Mesendoderm (in vitro differentiated cells): ENCODE results near the gene MAP9.
A peak's percentile ranks its signal among the peaks of the same experiment; 100 is the strongest.

Source experiments
- DNase-seq: peaks from one replicate; pipeline ENCODE4 v3.0.0; 2013
- H2AK5ac ChIP-seq: 2 replicates; pipeline ENCODE4 v1.6.1; 2013; ENCODE audit warnings: low read length, inconsistent platforms
- H2BK120ac ChIP-seq: 2 replicates; pipeline ENCODE4 v1.6.1; 2013; ENCODE audit warnings: low read depth, mild to moderate bottlenecking, low read length, moderate library complexity, mixed read lengths
- H2BK15ac ChIP-seq: replicated peaks from 2 replicates; pipeline ENCODE4 v1.6.1; 2013; ENCODE audit warnings: low read depth, mild to moderate bottlenecking, moderate library complexity
- H2BK5ac ChIP-seq: 2 replicates; pipeline ENCODE4 v1.6.1; 2013; ENCODE audit warnings: low read length, inconsistent platforms
- H3K18ac ChIP-seq: 2 replicates; pipeline ENCODE4 v1.6.1; 2013; ENCODE audit warnings: mild to moderate bottlenecking, low read length, mixed read lengths
- H3K23ac ChIP-seq: one replicate; pipeline ENCODE4 v1.6.1; 2013; ENCODE audit warnings: low read length
- H3K27ac ChIP-seq: 2 replicates; pipeline ENCODE4 v1.5.1; 2013; ENCODE audit warnings: low read depth, mild to moderate bottlenecking, inconsistent platforms, low read length, moderate library complexity
- H3K27me3 ChIP-seq: 2 replicates; pipeline ENCODE4 v1.6.1; 2013; ENCODE audit warnings: low read length, control low read depth, mild to moderate bottlenecking, inconsistent platforms; ENCODE audit not compliant: insufficient read depth, poor library complexity
- H3K36me3 ChIP-seq: 2 replicates; pipeline ENCODE4 v1.6.1; 2013; ENCODE audit warnings: low read length, inconsistent platforms; ENCODE audit not compliant: control insufficient read depth, insufficient read depth
- H3K4ac ChIP-seq: one replicate; pipeline ENCODE4 v1.6.1; 2013; ENCODE audit warnings: low read depth, mild to moderate bottlenecking, low read length, moderate library complexity
- H3K4me1 ChIP-seq: 2 replicates; pipeline ENCODE4 v1.6.1; 2013; ENCODE audit warnings: low read depth, low read length, inconsistent platforms; ENCODE audit not compliant: control insufficient read depth
- H3K4me2 ChIP-seq: 2 replicates; pipeline ENCODE4 v1.6.1; 2013; ENCODE audit warnings: low read length
- H3K4me3 ChIP-seq: 2 replicates; pipeline ENCODE4 v1.5.1; 2013; ENCODE audit warnings: mild to moderate bottlenecking, low read length
- H3K56ac ChIP-seq: one replicate; pipeline ENCODE4 v1.6.1; 2013; ENCODE audit warnings: low read length
- H3K79me1 ChIP-seq: 2 replicates; pipeline ENCODE4 v1.6.1; 2013; ENCODE audit warnings: low read length, inconsistent platforms
- H3K79me2 ChIP-seq: 2 replicates; pipeline ENCODE4 v1.6.1; 2013; ENCODE audit warnings: mild to moderate bottlenecking, low read length; ENCODE audit not compliant: control insufficient read depth, insufficient read depth
- H3K9ac ChIP-seq: 2 replicates; pipeline ENCODE4 v1.6.1; 2013; ENCODE audit warnings: low read length, inconsistent platforms
- H4K5ac ChIP-seq: one replicate; pipeline ENCODE4 v1.6.1; 2013; ENCODE audit warnings: low read length
- H4K8ac ChIP-seq: one replicate; pipeline ENCODE4 v1.6.1; 2013; ENCODE audit warnings: low read depth, mild to moderate bottlenecking, control low read depth, low read length, moderate library complexity
- WGBS: extraction: QIAGEN DNeasy Blood & Tissue Kit; methylation state at CpG from one replicate; pipeline ENCODE4 v1.1.7; 2013; ENCODE audit warnings: low lambda C conversion rate, missing lambda C conversion rate; ENCODE audit not compliant: insufficient coverage; ENCODE audit errors: extremely low coverage; 5-methylcytosine and 5-hydroxymethylcytosine counted together

Gene MAP9

DNA sequence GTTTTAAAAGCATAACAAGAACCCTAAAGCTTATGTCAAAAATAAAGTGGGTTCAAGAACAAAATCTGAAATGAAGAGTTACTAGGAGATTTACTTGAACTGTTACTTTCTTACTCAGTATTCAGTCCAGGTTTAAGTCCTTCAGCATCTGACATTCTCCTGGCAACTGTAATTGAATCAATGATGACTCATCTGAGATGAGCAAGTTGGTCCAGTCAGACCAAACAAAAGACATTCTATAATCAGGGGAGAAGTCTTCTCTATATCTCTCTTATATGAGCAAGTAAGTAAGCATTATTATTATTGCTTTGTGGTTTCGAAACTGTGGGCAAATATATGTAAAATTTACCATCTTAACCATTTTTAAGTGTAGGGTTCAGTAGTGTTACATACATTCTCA is 34.6 kb downstream of the MAP9 start:
- no peaks in the 10 kb centered on the region for H3K36me3 ChIP-seq
- H2AK5ac ChIP-seq, result no peak overlapping the region
- no peak overlapping the region for H3K27ac ChIP-seq
- H3K79me2 ChIP-seq, result no peaks in the 10 kb centered on the region
- no peaks in the 10 kb centered on the region for H3K79me1 ChIP-seq
- H3K4ac ChIP-seq, result no peak overlapping the region
- no peaks in the 10 kb centered on the region for H3K27me3 ChIP-seq
- no peak overlapping the region for H2BK5ac ChIP-seq
- H3K56ac ChIP-seq, result no peak overlapping the region
- H3K23ac ChIP-seq, result no peak overlapping the region
- no peak overlapping the region for H3K4me2 ChIP-seq
- no peak overlapping the region for H3K9ac ChIP-seq
- H3K4me1 ChIP-seq, result no peaks in the 10 kb centered on the region
- no peak overlapping the region for H2BK15ac ChIP-seq
- no peak overlapping the region for H4K8ac ChIP-seq
- no peak overlapping the region for H2BK120ac ChIP-seq
- H3K18ac ChIP-seq, result no peak overlapping the region
- no CpG with 5 or more reads among the region's 1 CpG for WGBS
- H4K5ac ChIP-seq, result no peak overlapping the region
- no peak for DNase-seq
- H3K4me3 ChIP-seq, result no peak overlapping the region

DNA sequence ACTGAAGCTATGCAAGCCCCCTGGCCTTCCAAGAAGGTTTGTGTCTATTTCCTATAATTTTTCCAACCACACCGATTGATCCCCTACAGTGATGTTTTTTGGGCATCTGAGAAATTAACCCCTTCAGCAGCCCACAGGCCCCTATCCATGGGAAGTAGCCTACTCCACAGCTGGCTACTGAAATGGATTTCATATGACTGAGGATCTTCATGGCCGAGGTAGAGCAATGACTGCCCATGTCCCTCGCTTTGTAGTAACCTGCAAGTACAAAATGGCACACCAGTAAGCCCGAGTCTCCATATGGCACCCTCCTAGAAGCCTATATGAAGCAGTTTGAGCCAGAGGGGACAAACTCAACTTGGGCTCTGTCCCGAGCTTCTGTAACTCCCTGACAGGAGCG is 36.8 kb downstream of the MAP9 start:
- H3K79me1 ChIP-seq, result no peaks in the 10 kb centered on the region
- no peaks in the 10 kb centered on the region for H3K27me3 ChIP-seq
- H3K4ac ChIP-seq, result no peak overlapping the region
- H3K23ac ChIP-seq, result no peak overlapping the region
- H4K8ac ChIP-seq, result peak overlapping the region; percentile 13
- no peaks in the 10 kb centered on the region for H3K36me3 ChIP-seq
- H2BK15ac ChIP-seq, result no peak overlapping the region
- no peak overlapping the region for H3K4me3 ChIP-seq
- no peaks in the 10 kb centered on the region for H3K79me2 ChIP-seq
- no peak overlapping the region for H2BK120ac ChIP-seq
- H3K4me1 ChIP-seq, result no peaks in the 10 kb centered on the region
- H3K56ac ChIP-seq, result no peak overlapping the region
- H3K4me2 ChIP-seq, result no peak overlapping the region
- no peak overlapping the region for H2AK5ac ChIP-seq
- no CpG with 5 or more reads among the region's 6 CpGs for WGBS
- H4K5ac ChIP-seq, result no peak overlapping the region
- no peak for DNase-seq
- no peak overlapping the region for H2BK5ac ChIP-seq
- no peak overlapping the region for H3K27ac ChIP-seq
- H3K18ac ChIP-seq, result no peak overlapping the region
- H3K9ac ChIP-seq, result no peak overlapping the region

DNA sequence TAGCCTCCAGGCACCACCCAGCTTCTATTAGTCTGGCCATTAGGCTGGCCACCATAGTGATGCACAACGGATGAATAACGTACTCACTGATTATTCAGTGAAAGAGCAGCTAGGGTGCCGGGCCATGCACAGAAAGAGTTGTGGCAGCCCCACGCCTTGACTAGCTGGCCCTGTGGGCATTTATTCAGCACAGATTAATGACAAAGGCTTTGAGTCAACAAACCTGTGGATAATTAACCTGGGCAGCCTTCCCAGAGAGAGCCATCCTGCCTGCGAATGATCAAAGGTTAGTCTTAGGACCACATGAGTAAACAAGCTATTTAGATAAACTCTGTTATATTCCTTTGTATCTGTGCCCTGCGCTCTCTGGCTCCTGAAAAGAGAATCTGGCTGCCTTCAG is 37.2 kb downstream of the MAP9 start:
- H3K79me2 ChIP-seq, result no peaks in the 10 kb centered on the region
- H2BK120ac ChIP-seq, result no peak overlapping the region
- H3K4me2 ChIP-seq, result no peak overlapping the region
- H3K27ac ChIP-seq, result no peak overlapping the region
- no peak for DNase-seq
- H2BK15ac ChIP-seq, result no peak overlapping the region
- no peak overlapping the region for H4K5ac ChIP-seq
- no peak overlapping the region for H3K23ac ChIP-seq
- WGBS, result no CpG with 5 or more reads among the region's 6 CpGs
- H3K79me1 ChIP-seq, result no peaks in the 10 kb centered on the region
- H4K8ac ChIP-seq, result no peak overlapping the region
- H3K9ac ChIP-seq, result no peak overlapping the region
- no peak overlapping the region for H2AK5ac ChIP-seq
- H3K18ac ChIP-seq, result no peak overlapping the region
- no peak overlapping the region for H2BK5ac ChIP-seq
- H3K36me3 ChIP-seq, result no peaks in the 10 kb centered on the region
- no peaks in the 10 kb centered on the region for H3K4me1 ChIP-seq
- no peak overlapping the region for H3K4ac ChIP-seq
- H3K56ac ChIP-seq, result no peak overlapping the region
- H3K4me3 ChIP-seq, result no peak overlapping the region
- H3K27me3 ChIP-seq, result no peaks in the 10 kb centered on the region

DNA sequence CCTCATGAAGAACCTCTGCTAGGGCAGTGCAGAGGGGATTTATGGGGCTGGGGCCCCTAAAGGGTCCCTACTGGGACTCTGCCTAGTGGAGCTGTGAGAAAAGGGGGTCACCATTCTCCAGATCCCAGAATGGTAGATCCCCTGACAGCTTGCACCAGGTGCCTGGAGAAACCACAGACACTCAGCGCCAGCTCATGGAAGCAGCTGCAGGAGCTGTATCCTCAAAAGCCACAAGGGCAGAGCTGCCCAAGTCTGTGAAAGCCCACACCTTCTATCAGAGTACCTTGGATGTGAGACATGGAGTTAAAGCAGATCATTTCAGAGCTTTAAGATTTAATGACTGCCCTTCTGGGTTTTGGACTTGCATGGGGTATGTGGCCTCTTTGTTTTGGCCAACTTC is 38.6 kb downstream of the MAP9 start:
- Histone ChIP-seq H2BK5ac (no peak overlapping the region), H3K79me1 (no peaks in the 10 kb centered on the region), H3K27ac (no peak overlapping the region)

DNA sequence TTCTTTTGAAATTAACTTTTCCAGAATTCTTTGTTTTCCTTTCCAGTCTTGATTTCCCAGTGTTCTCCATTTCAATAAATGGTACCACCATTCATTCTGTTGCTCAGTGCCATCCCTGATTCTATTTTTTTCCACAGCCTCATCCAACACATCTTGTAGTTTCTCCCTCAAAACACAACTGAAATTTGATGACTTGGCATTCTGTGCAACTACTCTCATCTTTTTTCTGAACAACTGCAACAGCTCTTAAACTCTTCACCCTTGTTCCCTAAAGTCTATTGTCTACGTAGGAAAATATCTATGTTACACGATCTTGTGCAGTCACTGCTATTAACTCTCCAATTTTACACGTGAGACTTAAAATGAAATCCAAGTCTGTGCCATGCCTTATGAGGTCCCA is 40.5 kb downstream of the MAP9 start:
- Histone ChIP-seq H3K79me2 (no peaks in the 10 kb centered on the region), H3K79me1 (no peaks in the 10 kb centered on the region), H2BK120ac (no peak overlapping the region), H3K4me3 (no peak overlapping the region), H3K4me2 (no peak overlapping the region), H3K36me3 (no peaks in the 10 kb centered on the region), H4K5ac (no peak overlapping the region), H3K18ac (no peak overlapping the region), H4K8ac (no peak overlapping the region), H3K56ac (no peak overlapping the region), H3K27me3 (no peaks in the 10 kb centered on the region), H3K9ac (no peak overlapping the region), H3K4me1 (no peaks in the 10 kb centered on the region), H2AK5ac (no peak overlapping the region), H2BK15ac (no peak overlapping the region), H3K27ac (no peak overlapping the region), H3K23ac (no peak overlapping the region), H2BK5ac (no peak overlapping the region), H3K4ac (no peak overlapping the region)
- no CpG with 5 or more reads among the region's 3 CpGs for WGBS
- no peak for DNase-seq

More for the DNA sequence above, 38.6 kb downstream of the MAP9 start:
- Histone ChIP-seq H2BK120ac (no peak overlapping the region), H2AK5ac (no peak overlapping the region), H3K36me3 (no peaks in the 10 kb centered on the region), H3K27me3 (no peaks in the 10 kb centered on the region), H3K4me3 (no peak overlapping the region), H3K4me2 (no peak overlapping the region), H4K5ac (no peak overlapping the region), H3K18ac (no peak overlapping the region), H3K79me2 (no peaks in the 10 kb centered on the region), H4K8ac (no peak overlapping the region), H3K4ac (no peak overlapping the region), H2BK15ac (no peak overlapping the region), H3K4me1 (no peaks in the 10 kb centered on the region), H3K56ac (no peak overlapping the region), H3K9ac (no peak overlapping the region), H3K23ac (no peak overlapping the region)
- no peak for DNase-seq
- WGBS, result no CpG with 5 or more reads among the region's 1 CpG

DNA sequence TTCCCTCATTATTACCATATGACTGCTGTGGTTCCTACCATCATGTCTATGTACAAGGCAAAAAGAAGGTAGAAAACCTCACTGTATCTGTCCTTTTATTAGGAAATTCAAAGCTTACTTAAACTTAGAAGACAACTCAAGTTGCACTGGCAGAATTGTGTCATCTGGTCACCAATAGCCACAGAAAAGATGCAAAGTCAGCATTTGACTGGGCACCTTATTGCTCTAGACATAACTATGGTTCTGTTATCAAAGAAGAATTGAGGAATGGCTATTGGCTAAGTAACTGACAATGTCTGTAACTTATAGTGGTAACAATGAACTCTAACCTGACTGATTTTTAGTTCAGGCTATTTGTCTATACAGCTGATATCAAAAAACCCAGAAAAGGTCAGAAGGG is 45.3 kb downstream of the MAP9 start:
- no peaks in the 10 kb centered on the region for H3K36me3 ChIP-seq
- no peak overlapping the region for H3K4me2 ChIP-seq
- no peak overlapping the region for H3K4ac ChIP-seq
- H3K27me3 ChIP-seq, result no peaks in the 10 kb centered on the region
- H3K4me3 ChIP-seq, result no peak overlapping the region
- no peak for DNase-seq
- no peaks in the 10 kb centered on the region for H3K79me2 ChIP-seq
- H2BK5ac ChIP-seq, result no peak overlapping the region
- no peaks in the 10 kb centered on the region for H3K4me1 ChIP-seq
- no peak overlapping the region for H4K8ac ChIP-seq
- H3K18ac ChIP-seq, result no peak overlapping the region
- no peak overlapping the region for H3K56ac ChIP-seq
- no peak overlapping the region for H2AK5ac ChIP-seq
- H3K23ac ChIP-seq, result no peak overlapping the region
- no peak overlapping the region for H4K5ac ChIP-seq
- no peak overlapping the region for H2BK15ac ChIP-seq
- no peak overlapping the region for H3K27ac ChIP-seq
- H3K79me1 ChIP-seq, result no peaks in the 10 kb centered on the region
- H3K9ac ChIP-seq, result no peak overlapping the region
- no peak overlapping the region for H2BK120ac ChIP-seq
